Esophagus muscularis mucosa (tissue), 3 donors: ENCODE measurements around the gene PRPS1.

Experiments used
- CTCF ChIP-seq, 3 experiments: fragments of 200-600 bp in 2 of 3; fragments of 450-650 bp in 1 of 3; sonication (generic) in 2 of 3; IDR thresholded peaks; one replicate each; pipeline ENCODE4 v1.5.1; 2017 to 2019; ENCODE audit warnings: antibody characterized with exemption in 3 of 3, mild to moderate bottlenecking in 2 of 3, moderate library complexity in 1 of 3
- POLR2A ChIP-seq: fragments of 450-650 bp; IDR thresholded peaks from one replicate; pipeline ENCODE4 v1.6.1; 2017; ENCODE audit warnings: antibody characterized with exemption, moderate library complexity, mild to moderate bottlenecking, low read depth
- POLR2AphosphoS5 ChIP-seq, 2 donors: sonication (generic); formaldehyde crosslinking; IDR thresholded peaks; one replicate each; pipeline ENCODE4 v1.6.1; 2017; ENCODE audit warnings: antibody characterized with exemption in 2 of 2

- TF ChIP-seq CTCF (IDR thresholded peaks at IDR 0.05) (no peak), POLR2A (no peak), POLR2AphosphoS5 (IDR thresholded peaks at IDR 0.05) (no peak)
Observed at GRCh38 chrX:107599450-107599861, 28.9 kb upstream of the PRPS1 start.
